PFSK-1 (cell line): ENCODE results near the gene RTN4IP1.

Source experiments
- FOXP2 ChIP-seq: optimal IDR thresholded peaks from 2 replicates; pipeline ENCODE3; 2011; ENCODE audit warnings: borderline replicate concordance, control low read depth, inconsistent platforms; ENCODE audit not compliant: insufficient read depth; ENCODE audit errors: extremely low read length, extremely low read depth
- POLR2AphosphoS5 ChIP-seq: IDR thresholded peaks from 2 replicates; pipeline ENCODE4 v1.6.1; 2012; ENCODE audit warnings: low read depth, mild to moderate bottlenecking, control low read depth, low read length, moderate library complexity
- SIN3A ChIP-seq: IDR thresholded peaks from 2 replicates; pipeline ENCODE4 v1.6.1; 2012; ENCODE audit warnings: mild to moderate bottlenecking, low read length, moderate library complexity, borderline replicate concordance; ENCODE audit not compliant: insufficient read depth
- TAF1 ChIP-seq: IDR thresholded peaks from 2 replicates; pipeline ENCODE4 v1.6.1; 2012; ENCODE audit warnings: low read length, control low read depth, borderline replicate concordance; ENCODE audit not compliant: insufficient read depth
- TF ChIP-seq, protein P1 (sequence below), 2 experiments: IDR thresholded peaks; 2 replicates each; pipeline versions ENCODE4 v1.6.1 to v1.8.0; 2011 to 2012; ENCODE audit warnings: low read depth in 2 of 2, low read length in 2 of 2, control low read depth in 1 of 2, inconsistent platforms in 1 of 2, mild to moderate bottlenecking in 1 of 2, moderate library complexity in 1 of 2; ENCODE audit not compliant: insufficient read depth in 1 of 2

Gene RTN4IP1

DNA sequence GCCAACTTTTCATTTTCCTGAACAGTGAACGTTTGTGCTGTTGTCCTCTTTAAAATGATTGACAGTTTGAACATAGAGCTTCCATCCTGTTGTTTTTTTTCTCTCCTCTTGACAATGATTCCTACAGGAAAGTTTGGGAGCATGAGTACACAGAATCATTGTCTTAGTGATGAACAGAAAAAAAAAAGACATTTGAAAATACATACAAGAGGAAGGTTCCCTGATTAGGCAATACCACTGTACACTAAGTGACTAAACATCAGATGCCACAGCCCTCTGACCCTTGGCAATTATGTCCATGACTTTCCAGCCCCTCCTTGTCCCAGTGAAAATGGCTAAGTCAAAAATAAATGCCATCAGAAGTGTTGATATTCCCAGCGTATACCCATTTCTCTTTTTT, 71.5 kb downstream of the RTN4IP1 start:
- TF ChIP-seq POLR2AphosphoS5 (no peak), SIN3A (no peak), FOXP2 (no peak), TAF1 (no peak)
- TF ChIP-seq, protein P1, sequence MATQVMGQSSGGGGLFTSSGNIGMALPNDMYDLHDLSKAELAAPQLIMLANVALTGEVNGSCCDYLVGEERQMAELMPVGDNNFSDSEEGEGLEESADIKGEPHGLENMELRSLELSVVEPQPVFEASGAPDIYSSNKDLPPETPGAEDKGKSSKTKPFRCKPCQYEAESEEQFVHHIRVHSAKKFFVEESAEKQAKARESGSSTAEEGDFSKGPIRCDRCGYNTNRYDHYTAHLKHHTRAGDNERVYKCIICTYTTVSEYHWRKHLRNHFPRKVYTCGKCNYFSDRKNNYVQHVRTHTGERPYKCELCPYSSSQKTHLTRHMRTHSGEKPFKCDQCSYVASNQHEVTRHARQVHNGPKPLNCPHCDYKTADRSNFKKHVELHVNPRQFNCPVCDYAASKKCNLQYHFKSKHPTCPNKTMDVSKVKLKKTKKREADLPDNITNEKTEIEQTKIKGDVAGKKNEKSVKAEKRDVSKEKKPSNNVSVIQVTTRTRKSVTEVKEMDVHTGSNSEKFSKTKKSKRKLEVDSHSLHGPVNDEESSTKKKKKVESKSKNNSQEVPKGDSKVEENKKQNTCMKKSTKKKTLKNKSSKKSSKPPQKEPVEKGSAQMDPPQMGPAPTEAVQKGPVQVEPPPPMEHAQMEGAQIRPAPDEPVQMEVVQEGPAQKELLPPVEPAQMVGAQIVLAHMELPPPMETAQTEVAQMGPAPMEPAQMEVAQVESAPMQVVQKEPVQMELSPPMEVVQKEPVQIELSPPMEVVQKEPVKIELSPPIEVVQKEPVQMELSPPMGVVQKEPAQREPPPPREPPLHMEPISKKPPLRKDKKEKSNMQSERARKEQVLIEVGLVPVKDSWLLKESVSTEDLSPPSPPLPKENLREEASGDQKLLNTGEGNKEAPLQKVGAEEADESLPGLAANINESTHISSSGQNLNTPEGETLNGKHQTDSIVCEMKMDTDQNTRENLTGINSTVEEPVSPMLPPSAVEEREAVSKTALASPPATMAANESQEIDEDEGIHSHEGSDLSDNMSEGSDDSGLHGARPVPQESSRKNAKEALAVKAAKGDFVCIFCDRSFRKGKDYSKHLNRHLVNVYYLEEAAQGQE (IDR thresholded peaks at IDR 0.05; ENCODE audit: insufficient read depth in 1 of 2, low read depth in 2 of 2, low read length in 2 of 2) = no peak

DNA sequence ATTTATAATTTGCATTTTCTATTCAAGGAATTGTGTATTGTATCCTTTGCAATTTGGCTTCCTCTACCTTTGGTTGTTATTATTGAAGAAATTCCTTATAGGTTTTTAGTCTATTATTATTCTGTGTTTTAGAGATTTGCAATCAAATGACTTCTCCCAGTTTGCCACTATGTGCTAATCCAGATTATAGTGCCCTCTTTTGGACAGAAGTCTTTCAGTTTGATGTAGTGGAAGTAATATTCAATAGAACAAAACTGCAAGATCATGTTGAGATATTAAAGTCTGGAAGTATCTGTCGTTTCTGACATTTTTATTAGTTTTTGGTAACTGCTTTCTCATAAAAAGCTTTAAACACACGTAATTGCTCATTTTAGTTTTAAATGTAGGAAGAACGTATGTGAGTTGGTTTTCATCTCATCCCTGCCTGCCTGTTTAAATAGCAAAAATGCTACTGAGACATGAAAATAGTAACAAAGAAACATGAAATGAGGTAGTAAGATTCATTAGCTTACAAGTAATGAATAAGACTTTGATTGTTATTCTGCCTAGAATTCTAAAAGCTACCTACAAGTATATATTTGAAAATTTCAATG, 72.8 kb downstream of the RTN4IP1 start:
- TF ChIP-seq TAF1 = no peak
- TF ChIP-seq SIN3A = no peak
- TF ChIP-seq FOXP2 = no peak
- TF ChIP-seq, protein P1 (IDR thresholded peaks at IDR 0.05; ENCODE audit: insufficient read depth in 1 of 2, low read depth in 2 of 2, low read length in 2 of 2) = no peak
- no peak for TF ChIP-seq POLR2AphosphoS5

DNA sequence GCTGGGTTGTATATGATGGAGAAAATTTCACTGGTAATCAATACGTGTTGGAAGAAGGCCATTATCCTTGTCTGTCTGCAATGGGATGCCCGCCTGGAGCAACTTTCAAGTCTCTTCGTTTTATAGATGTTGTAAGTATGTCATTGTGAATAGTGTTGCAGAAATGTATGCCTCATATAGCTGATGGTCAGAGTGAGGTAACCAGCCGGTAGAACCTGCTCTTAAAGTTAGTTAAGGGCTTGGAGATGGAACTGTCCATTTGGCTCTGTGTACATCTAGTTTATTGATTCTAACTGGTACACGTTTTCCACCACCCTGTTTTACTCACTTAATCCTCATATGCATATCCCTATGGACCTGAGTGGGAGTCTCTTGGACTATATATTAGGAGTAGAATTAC, 73.5 kb downstream of the RTN4IP1 start:
- TF ChIP-seq TAF1 (no peak), POLR2AphosphoS5 (no peak), SIN3A (no peak), FOXP2 (no peak)
- TF ChIP-seq, protein P1 (IDR thresholded peaks at IDR 0.05; ENCODE audit: insufficient read depth in 1 of 2, low read depth in 2 of 2, low read length in 2 of 2) = no peak

DNA sequence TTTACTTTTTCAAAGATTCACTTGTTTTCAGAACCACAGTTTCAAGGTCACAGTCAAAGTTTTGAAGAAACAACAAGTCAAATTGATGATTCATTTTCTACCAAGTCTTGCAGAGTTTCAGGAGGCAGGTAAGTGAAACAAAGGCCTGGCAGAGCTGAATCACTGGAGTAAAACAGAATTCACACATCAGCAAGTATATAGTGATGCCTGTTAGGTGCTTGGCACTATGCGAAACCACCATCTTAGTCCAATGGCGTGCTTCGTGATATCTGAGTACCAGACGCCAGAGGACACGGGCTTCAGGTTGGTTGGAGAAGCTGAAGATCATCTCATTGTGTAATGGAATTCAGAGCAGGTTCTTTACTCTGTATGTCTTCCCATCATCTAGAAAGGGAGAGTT, 75.9 kb downstream of the RTN4IP1 start:
- no peak for TF ChIP-seq SIN3A
- no peak for TF ChIP-seq POLR2AphosphoS5
- TF ChIP-seq FOXP2 = no peak
- TF ChIP-seq, protein P1 (IDR thresholded peaks at IDR 0.05; ENCODE audit: insufficient read depth in 1 of 2, low read depth in 2 of 2, low read length in 2 of 2) = no peak
- no peak for TF ChIP-seq TAF1

DNA sequence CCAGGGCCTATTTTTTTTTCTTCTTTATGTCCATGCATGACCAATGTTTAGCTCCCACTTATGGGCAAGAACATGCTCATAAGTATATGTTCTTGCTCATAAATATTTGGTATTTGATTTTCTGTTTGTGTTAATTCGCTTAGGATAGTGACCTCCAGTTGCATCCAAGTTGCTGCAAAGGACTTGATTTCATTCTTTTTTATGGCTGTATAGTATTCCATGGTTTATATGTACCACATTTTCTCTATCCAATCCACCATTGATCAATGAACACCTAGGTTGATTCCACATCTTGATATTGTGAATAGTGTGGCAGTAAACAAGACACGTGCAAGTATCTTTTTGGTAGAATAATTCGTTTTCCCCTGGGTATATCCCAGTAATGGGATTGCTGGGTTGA, 78.1 kb downstream of the RTN4IP1 start:
- no peak for TF ChIP-seq POLR2AphosphoS5
- no peak for TF ChIP-seq FOXP2
- TF ChIP-seq SIN3A = no peak
